Measurements from ENCODE around the gene WDR55. TPM values are rescaled to one million over a fixed set of nuclear protein-coding genes. Genes with fewer than 3 reads are reported as not detected.

Gene WDR55
- total RNA-seq, 4 donors from 2014 or later: 15.1 to 33.0 (median 21.1) TPM

DNA sequence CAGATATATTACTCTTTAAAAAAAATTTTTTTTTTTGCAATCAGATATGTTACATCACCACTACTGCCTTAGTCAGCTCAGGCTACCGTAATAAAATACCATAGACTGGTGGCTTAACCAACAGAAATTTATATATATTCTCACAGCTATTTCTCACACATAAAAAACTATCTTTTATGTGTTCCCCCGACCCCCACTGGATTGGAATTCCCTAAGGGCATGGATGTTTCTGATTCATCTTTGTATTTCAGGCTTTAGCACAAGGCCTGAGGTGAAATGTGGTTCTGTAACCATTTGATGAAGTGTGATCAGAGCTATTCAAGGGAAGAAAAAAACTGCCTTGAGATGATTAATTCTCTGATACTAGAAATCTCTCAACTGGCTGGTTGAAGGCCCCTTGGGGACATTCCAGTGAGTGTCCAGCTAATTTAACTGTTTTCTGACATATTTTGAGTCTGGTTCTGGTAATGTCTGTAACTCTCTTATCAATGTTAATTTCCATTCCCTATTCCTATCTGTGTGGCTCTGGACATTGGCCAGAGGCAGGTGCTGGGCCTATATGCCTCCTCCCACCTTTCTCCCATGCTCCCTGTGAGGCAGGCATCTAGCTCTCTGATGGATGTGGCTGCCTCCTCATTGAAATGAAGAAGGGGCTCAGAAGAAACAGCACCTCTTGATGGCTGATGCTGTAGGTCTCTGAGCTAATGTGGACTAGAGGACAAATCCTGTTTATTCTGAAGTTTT is 34.2 kb upstream of the WDR55 start:
- WGBS, 2 donors: 50 to 52% methylated on average over 2 of the region's 2 CpGs
- H3K9me3 ChIP-seq: no peaks in the 10 kb centered on the region
- H3K27me3 ChIP-seq: no peaks in the 10 kb centered on the region
- no peak for DNase-seq (ENCODE audit: low spot score in 2 of 2)
- no peaks in the 10 kb centered on the region for H3K36me3 ChIP-seq
- peak overlapping the region in 1 of 4 donors; percentile 57 for H3K4me3 ChIP-seq
- H3K27ac ChIP-seq: peak overlapping the region in 2 of 4 donors; percentile 42 to 82
- no peak for TF ChIP-seq POLR2A (IDR thresholded peaks at IDR 0.05)
- TF ChIP-seq, protein P1, sequence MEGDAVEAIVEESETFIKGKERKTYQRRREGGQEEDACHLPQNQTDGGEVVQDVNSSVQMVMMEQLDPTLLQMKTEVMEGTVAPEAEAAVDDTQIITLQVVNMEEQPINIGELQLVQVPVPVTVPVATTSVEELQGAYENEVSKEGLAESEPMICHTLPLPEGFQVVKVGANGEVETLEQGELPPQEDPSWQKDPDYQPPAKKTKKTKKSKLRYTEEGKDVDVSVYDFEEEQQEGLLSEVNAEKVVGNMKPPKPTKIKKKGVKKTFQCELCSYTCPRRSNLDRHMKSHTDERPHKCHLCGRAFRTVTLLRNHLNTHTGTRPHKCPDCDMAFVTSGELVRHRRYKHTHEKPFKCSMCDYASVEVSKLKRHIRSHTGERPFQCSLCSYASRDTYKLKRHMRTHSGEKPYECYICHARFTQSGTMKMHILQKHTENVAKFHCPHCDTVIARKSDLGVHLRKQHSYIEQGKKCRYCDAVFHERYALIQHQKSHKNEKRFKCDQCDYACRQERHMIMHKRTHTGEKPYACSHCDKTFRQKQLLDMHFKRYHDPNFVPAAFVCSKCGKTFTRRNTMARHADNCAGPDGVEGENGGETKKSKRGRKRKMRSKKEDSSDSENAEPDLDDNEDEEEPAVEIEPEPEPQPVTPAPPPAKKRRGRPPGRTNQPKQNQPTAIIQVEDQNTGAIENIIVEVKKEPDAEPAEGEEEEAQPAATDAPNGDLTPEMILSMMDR (IDR thresholded peaks at IDR 0.05): no peak
- TF ChIP-seq EP300 (IDR thresholded peaks at IDR 0.05): no peak
- H3K4me1 ChIP-seq: peaks cover 0 to 22% (median 5%) of the 10 kb centered on the region in 4 donors

DNA sequence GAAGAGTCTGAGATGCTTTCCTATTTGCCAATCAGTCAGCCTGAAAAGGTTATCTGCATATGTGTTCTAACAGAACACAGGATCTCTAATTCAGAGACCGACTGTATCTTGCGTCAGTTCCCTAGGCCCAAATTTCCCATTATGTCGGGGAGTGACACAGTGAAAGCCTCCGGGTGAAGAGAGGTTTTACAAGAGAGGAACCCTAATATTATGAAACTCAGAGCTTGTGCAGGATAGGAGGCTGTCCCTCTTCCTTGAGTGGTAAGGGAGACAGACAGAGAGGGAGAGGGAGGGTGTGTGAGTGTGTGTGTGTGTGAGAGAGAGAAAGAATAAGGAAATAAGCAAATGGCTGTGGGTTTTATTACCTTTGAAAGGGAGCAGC is 33.7 kb upstream of the WDR55 start:
- no peaks in the 10 kb centered on the region for H3K9me3 ChIP-seq
- H3K27me3 ChIP-seq: no peaks in the 10 kb centered on the region
- no peak for TF ChIP-seq POLR2A (IDR thresholded peaks at IDR 0.05)
- TF ChIP-seq, protein P1 (IDR thresholded peaks at IDR 0.05): no peak
- peak in 1 of 2 donors; percentile 21 for TF ChIP-seq EP300 (IDR thresholded peaks at IDR 0.05)
- H3K36me3 ChIP-seq: no peaks in the 10 kb centered on the region
- no peak for DNase-seq (ENCODE audit: low spot score in 2 of 2)
- H3K4me3 ChIP-seq: peak overlapping the region in 2 of 4 donors; percentile 57 to 65
- peak overlapping the region in 2 of 4 donors; percentile 42 to 82 for H3K27ac ChIP-seq
- peaks cover 0 to 22% (median 5%) of the 10 kb centered on the region in 4 donors for H3K4me1 ChIP-seq
- 92 to 95% methylated on average over 4 of the region's 4 CpGs for WGBS, 2 donors

GRCh38 chr5:140631831-140632365 is 32.8 kb upstream of the WDR55 start:
- WGBS, 2 donors: 25 to 26% methylated on average over 9 to 15 of the region's 36 CpGs
- DNase-seq (ENCODE audit: low spot score in 2 of 2): no peak
- H3K27ac ChIP-seq: peak overlapping the region in 3 of 4 donors; percentile 30 to 82 (median 80)
- no peak for TF ChIP-seq EP300 (IDR thresholded peaks at IDR 0.05)
- TF ChIP-seq POLR2A (IDR thresholded peaks at IDR 0.05): no peak
- TF ChIP-seq, protein P1 (IDR thresholded peaks at IDR 0.05): no peak
- peaks cover 0 to 22% (median 5%) of the 10 kb centered on the region in 4 donors for H3K4me1 ChIP-seq
- H3K9me3 ChIP-seq: no peaks in the 10 kb centered on the region
- no peaks in the 10 kb centered on the region for H3K36me3 ChIP-seq
- peak overlapping the region; percentile 30 to 65 (median 58) for H3K4me3 ChIP-seq
- H3K27me3 ChIP-seq: no peaks in the 10 kb centered on the region

GRCh38 chr5:140632366-140633020 is 32.2 kb upstream of the WDR55 start:
- peaks cover 0 to 22% (median 5%) of the 10 kb centered on the region in 4 donors for H3K4me1 ChIP-seq
- TF ChIP-seq POLR2A (IDR thresholded peaks at IDR 0.05): no peak
- TF ChIP-seq EP300 (IDR thresholded peaks at IDR 0.05): peak in 1 of 2 donors; percentile 55
- TF ChIP-seq, protein P1 (IDR thresholded peaks at IDR 0.05): no peak
- no peaks in the 10 kb centered on the region for H3K36me3 ChIP-seq
- DNase-seq (ENCODE audit: low spot score in 2 of 2): peak; percentile 23 to 25
- H3K9me3 ChIP-seq: no peaks in the 10 kb centered on the region
- WGBS, 2 donors: 1 to 4% methylated on average over 9 to 22 of the region's 51 CpGs
- H3K27ac ChIP-seq: peak overlapping the region in 3 of 4 donors; percentile 30 to 82 (median 80)
- H3K27me3 ChIP-seq: no peaks in the 10 kb centered on the region
- H3K4me3 ChIP-seq: peak overlapping the region; percentile 30 to 65 (median 58)

Measured in tibial nerve (tissue), 4 donors.